H9 (cell line): Measurements from ENCODE around the gene TRPM1. TPM values are rescaled to one million over a fixed set of nuclear protein-coding genes. Genes with fewer than 3 reads are reported as not detected.

Experiments used
- DNase-seq: peaks from one replicate; pipeline ENCODE4 v3.0.0-alpha.2; 2017
- H2AFZ ChIP-seq: one replicate; pipeline ENCODE4 v1.6.1; 2013; ENCODE audit warnings: mild to moderate bottlenecking, low read length, control low read depth, moderate library complexity
- H2AK5ac ChIP-seq: 2 replicates; pipeline ENCODE4 v1.6.1; 2013; ENCODE audit warnings: low read length, control low read depth, mixed read lengths; ENCODE audit not compliant: insufficient read length
- H2BK120ac ChIP-seq: one replicate; pipeline ENCODE4 v1.6.1; 2013; ENCODE audit warnings: low read depth, mild to moderate bottlenecking, low read length, control low read depth, inconsistent platforms; ENCODE audit not compliant: poor library complexity, severe bottlenecking
- H2BK12ac ChIP-seq: 2 replicates; pipeline ENCODE4 v1.6.1; 2013; ENCODE audit warnings: low read length, control low read depth, mixed read lengths, low read depth; ENCODE audit not compliant: insufficient read length
- H2BK15ac ChIP-seq: 2 replicates; pipeline ENCODE4 v1.6.1; 2013; ENCODE audit warnings: low read depth, low read length, control low read depth
- H2BK20ac ChIP-seq: one replicate; pipeline ENCODE4 v1.6.1; 2013; ENCODE audit warnings: low read depth, mild to moderate bottlenecking, low read length, control low read depth, inconsistent platforms; ENCODE audit not compliant: poor library complexity, severe bottlenecking
- H2BK5ac ChIP-seq: 2 replicates; pipeline ENCODE4 v1.6.1; 2013; ENCODE audit warnings: low read length, control low read depth, mixed read lengths; ENCODE audit not compliant: insufficient read length
- H3K14ac ChIP-seq: 2 replicates; pipeline ENCODE4 v1.6.1; 2013; ENCODE audit warnings: low read length, control low read depth; ENCODE audit not compliant: insufficient read depth
- H3K18ac ChIP-seq: 2 replicates; pipeline ENCODE4 v1.6.1; 2013; ENCODE audit warnings: low read depth, mild to moderate bottlenecking, mixed read lengths, low read length, control low read depth; ENCODE audit not compliant: insufficient read length
- H3K23ac ChIP-seq: 2 replicates; pipeline ENCODE4 v1.6.1; 2013; ENCODE audit warnings: low read length, control low read depth, mixed read lengths, low read depth; ENCODE audit not compliant: insufficient read length
- H3K23me2 ChIP-seq: 2 replicates; pipeline ENCODE4 v1.6.1; 2013; ENCODE audit warnings: low read depth, mild to moderate bottlenecking, mixed read lengths, low read length, control low read depth; ENCODE audit not compliant: insufficient read length, poor library complexity, severe bottlenecking
- H3K27ac ChIP-seq: 2 replicates; pipeline ENCODE4 v1.5.1; 2013; ENCODE audit warnings: low read length, control low read depth, mixed read lengths, low read depth; ENCODE audit not compliant: insufficient read length
- H3K27me3 ChIP-seq: 2 replicates; pipeline ENCODE4 v1.6.1; 2013; ENCODE audit warnings: low read length, control low read depth, inconsistent platforms; ENCODE audit not compliant: insufficient read depth
- H3K4ac ChIP-seq: 2 replicates; pipeline ENCODE4 v1.6.1; 2013; ENCODE audit warnings: low read depth, mild to moderate bottlenecking, control low read depth, inconsistent platforms, low read length, moderate library complexity
- H3K4me1 ChIP-seq: 2 replicates; pipeline ENCODE4 v1.6.1; 2013; ENCODE audit warnings: low read length, control low read depth, inconsistent platforms; ENCODE audit not compliant: insufficient read depth
- H3K4me2 ChIP-seq: 2 replicates; pipeline ENCODE4 v1.6.1; 2013; ENCODE audit warnings: low read length, control low read depth, mixed read lengths; ENCODE audit not compliant: insufficient read length, insufficient read depth
- H3K56ac ChIP-seq: 2 replicates; pipeline ENCODE4 v1.6.1; 2013; ENCODE audit warnings: low read depth, mild to moderate bottlenecking, mixed read lengths, low read length, control low read depth; ENCODE audit not compliant: insufficient read length
- H3K79me1 ChIP-seq: 2 replicates; pipeline ENCODE4 v1.6.1; 2013; ENCODE audit warnings: low read depth, mild to moderate bottlenecking, moderate library complexity, low read length, control low read depth, inconsistent platforms; ENCODE audit not compliant: insufficient read depth, poor library complexity, severe bottlenecking
- H3K79me2 ChIP-seq: 2 replicates; pipeline ENCODE4 v1.6.1; 2013; ENCODE audit warnings: low read length, control low read depth, inconsistent platforms; ENCODE audit not compliant: insufficient read depth
- H3K9ac ChIP-seq: 2 replicates; pipeline ENCODE4 v1.6.1; 2013; ENCODE audit warnings: low read length, control low read depth, mixed read lengths; ENCODE audit not compliant: insufficient read length; ENCODE audit errors: extremely low read depth
- H3K9me3 ChIP-seq: one replicate; pipeline ENCODE4 v1.6.1; 2013; ENCODE audit warnings: low read depth, low read length, inconsistent platforms; ENCODE audit not compliant: control insufficient read depth
- H3T11ph ChIP-seq: one replicate; pipeline ENCODE4 v1.6.1; 2013; ENCODE audit warnings: mild to moderate bottlenecking, low read length, control low read depth, inconsistent platforms
- H4K20me1 ChIP-seq: one replicate; pipeline ENCODE4 v1.6.1; 2013; ENCODE audit not compliant: control insufficient read depth, insufficient read length, insufficient read depth
- H4K5ac ChIP-seq: 2 replicates; pipeline ENCODE4 v1.6.1; 2013; ENCODE audit warnings: low read depth, mild to moderate bottlenecking, mixed read lengths, low read length, control low read depth; ENCODE audit not compliant: insufficient read length
- H4K8ac ChIP-seq: replicated peaks from 2 replicates; pipeline ENCODE4 v1.6.1; 2013; ENCODE audit warnings: low read length, control low read depth, mixed read lengths, low read depth; ENCODE audit not compliant: insufficient read length
- H4K91ac ChIP-seq: 2 replicates; pipeline ENCODE4 v1.6.1; 2013; ENCODE audit warnings: low read depth, mild to moderate bottlenecking, moderate library complexity, mixed read lengths, low read length, control low read depth; ENCODE audit not compliant: insufficient read length
- H3K27ac Mint-ChIP-seq, 3 experiments: 2 replicates in 2 of 3; 3 replicates in 1 of 3; pipeline ENCODE4 v1.8.0; 2020 to 2021; ENCODE audit warnings: mixed read lengths in 3 of 3, mild to moderate bottlenecking in 1 of 3, moderate library complexity in 1 of 3
- H3K27me3 Mint-ChIP-seq: 2 replicates; pipeline ENCODE4 v1.8.0; 2021; ENCODE audit warnings: low read depth, mild to moderate bottlenecking, moderate library complexity, mixed read lengths
- H3K36me3 Mint-ChIP-seq, 3 experiments: 2 replicates in 2 of 3; 3 replicates in 1 of 3; pipeline ENCODE4 v1.8.0; 2020 to 2021; ENCODE audit warnings: low read depth in 3 of 3, mixed read lengths in 3 of 3; ENCODE audit not compliant: insufficient read depth in 1 of 3
- H3K4me1 Mint-ChIP-seq, 2 experiments: 2 replicates each; pipeline ENCODE4 v1.8.0; 2020; ENCODE audit warnings: mixed read lengths in 2 of 2
- H3K4me3 Mint-ChIP-seq, 2 experiments: 2 replicates in 1 of 2; 3 replicates in 1 of 2; pipeline ENCODE4 v1.8.0; 2020 to 2021; ENCODE audit warnings: mild to moderate bottlenecking in 2 of 2, mixed read lengths in 2 of 2, moderate library complexity in 1 of 2
- H3K9me3 Mint-ChIP-seq, 2 experiments: 2 replicates in 1 of 2; 3 replicates in 1 of 2; pipeline ENCODE4 v1.8.0; 2020; ENCODE audit warnings: mild to moderate bottlenecking in 2 of 2, mixed read lengths in 2 of 2, moderate library complexity in 1 of 2
- CTCF ChIP-seq: fragments of 200-600 bp; sonication (generic); conservative IDR thresholded peaks from 3 replicates; pipeline ENCODE4 v1.8.0; 2021; ENCODE audit warnings: antibody characterized with exemption, mild to moderate bottlenecking
- WGBS: extraction: QIAGEN DNeasy Blood & Tissue Kit; methylation state at CpG from one replicate; pipeline ENCODE4 v1.1.7; 2013; ENCODE audit warnings: missing lambda C conversion rate, low lambda C conversion rate, mixed read lengths; ENCODE audit not compliant: insufficient read length; ENCODE audit errors: extremely low coverage; 5-methylcytosine and 5-hydroxymethylcytosine counted together
- total RNA-seq: library from RNA; stranded (reverse); gene quantifications from 2 replicates; pipeline ENCODE4 v1.2.1, GENCODE V29; 2021

The TRPM1 gene
- total RNA-seq, 1 experiment from 2014 or later = not detected

GRCh38 chr15:31098953-31099740 lies 2.4 kb downstream of the TRPM1 start:
- TF ChIP-seq CTCF = no peak
- H3K4me1 ChIP-seq = peaks cover 3% of the 10 kb centered on the region; the same call in 1 of the 2 replicates
- H3T11ph ChIP-seq = no peak overlapping the region
- H3K4me2 ChIP-seq = no peak overlapping the region
- no peak overlapping the region for H3K27ac ChIP-seq
- H2BK20ac ChIP-seq = no peak overlapping the region
- no peak overlapping the region for H3K18ac ChIP-seq
- WGBS = no CpG with 5 or more reads among the region's 4 CpGs
- no peaks in the 10 kb centered on the region for H3K9me3 ChIP-seq
- no peak overlapping the region for H4K8ac ChIP-seq
- no peaks in the 10 kb centered on the region for H3K79me1 ChIP-seq
- H3K79me2 ChIP-seq = no peaks in the 10 kb centered on the region
- no peak overlapping the region for H3K14ac ChIP-seq
- H3K27me3 ChIP-seq = no peaks in the 10 kb centered on the region
- no peaks in the 10 kb centered on the region for H3K23me2 ChIP-seq
- H3K36me3 Mint-ChIP-seq = no peaks in the 10 kb centered on the region; a peak in 1 of 7 replicates
- peaks cover 26 to 28% of the 10 kb centered on the region in 2 experiments for H3K4me1 Mint-ChIP-seq
- H3K9ac ChIP-seq = no peak overlapping the region
- no peak overlapping the region for H3K4ac ChIP-seq
- no peaks in the 10 kb centered on the region for H3K9me3 Mint-ChIP-seq
- H4K20me1 ChIP-seq = no peaks in the 10 kb centered on the region
- no peak overlapping the region for H3K27ac Mint-ChIP-seq
- no peak overlapping the region for H3K4me3 Mint-ChIP-seq
- H2BK120ac ChIP-seq = no peak overlapping the region
- no peak overlapping the region for H4K91ac ChIP-seq
- no peak for DNase-seq
- no peak overlapping the region for H2BK12ac ChIP-seq
- no peak overlapping the region for H3K23ac ChIP-seq
- H2AK5ac ChIP-seq = no peak overlapping the region
- no peak overlapping the region for H2AFZ ChIP-seq
- H3K56ac ChIP-seq = no peak overlapping the region
- H2BK15ac ChIP-seq = no peak overlapping the region
- H2BK5ac ChIP-seq = no peak overlapping the region
- no peak overlapping the region for H4K5ac ChIP-seq
- H3K27me3 Mint-ChIP-seq = peaks cover 2% of the 10 kb centered on the region
